Loucy (cell line): ENCODE data around the gene MRPL28.
A peak's percentile ranks its signal among the peaks of the same experiment; 100 is the strongest.

ENCODE experiments used
- H2AFZ ChIP-seq: fragments of 200-600 bp; sonication (generic); 2 replicates; pipeline ENCODE4 v1.6.0; 2016; ENCODE audit warnings: antibody characterized with exemption, mild to moderate bottlenecking, low read length, moderate library complexity
- H3F3A ChIP-seq: fragments of 200-600 bp; 2 replicates; pipeline ENCODE4 v1.6.0; 2016; ENCODE audit warnings: antibody characterized with exemption, low read depth, mild to moderate bottlenecking
- H3K27me3 ChIP-seq: fragments of 200-600 bp; sonication (generic); 2 replicates; pipeline ENCODE4 v1.6.1; 2014; ENCODE audit warnings: low read length, mild to moderate bottlenecking; ENCODE audit not compliant: insufficient read depth, poor library complexity, severe bottlenecking
- H3K36me3 ChIP-seq: fragments of 200-600 bp; sonication (generic); 2 replicates; pipeline ENCODE4 v1.6.1; 2016; ENCODE audit warnings: low read length; ENCODE audit not compliant: insufficient read depth
- H3K4me1 ChIP-seq: fragments of 200-600 bp; sonication (generic); 2 replicates; pipeline ENCODE4 v1.5.1; 2014; ENCODE audit warnings: low read length, mild to moderate bottlenecking; ENCODE audit not compliant: insufficient read depth, poor library complexity, severe bottlenecking
- H3K4me2 ChIP-seq: fragments of 200-600 bp; sonication (generic); 2 replicates; pipeline ENCODE4 v1.6.0; 2014; ENCODE audit warnings: antibody characterized with exemption, low read length, low read depth, mild to moderate bottlenecking; ENCODE audit not compliant: poor library complexity, severe bottlenecking
- H3K4me3 ChIP-seq: fragments of 200-600 bp; sonication (generic); 2 replicates; pipeline ENCODE4 v1.5.1; 2014; ENCODE audit warnings: low read length, mild to moderate bottlenecking, mixed read lengths; ENCODE audit not compliant: poor library complexity, severe bottlenecking
- H3K79me2 ChIP-seq: fragments of 200-600 bp; sonication (generic); 2 replicates; pipeline ENCODE4 v1.6.1; 2014; ENCODE audit warnings: low read length; ENCODE audit not compliant: insufficient read depth
- H3K9ac ChIP-seq: fragments of 200-600 bp; sonication (generic); 2 replicates; pipeline ENCODE4 v1.6.0; 2014; ENCODE audit warnings: mild to moderate bottlenecking, low read depth, low read length, moderate library complexity; ENCODE audit not compliant: poor library complexity, severe bottlenecking
- H3K9me2 ChIP-seq: fragments of 200-600 bp; sonication (generic); replicated peaks from 2 replicates; pipeline ENCODE4 v1.6.1; 2016; ENCODE audit warnings: low read depth, low read length, mixed read lengths
- H3K9me3 ChIP-seq: fragments of 200-600 bp; sonication (generic); 2 replicates; pipeline ENCODE4 v1.6.1; 2014; ENCODE audit warnings: mild to moderate bottlenecking, antibody characterized with exemption, low read length, low read depth; ENCODE audit not compliant: insufficient read depth
- H4K20me1 ChIP-seq: fragments of 200-600 bp; sonication (generic); 2 replicates; pipeline ENCODE4 v1.6.0; 2014; ENCODE audit warnings: antibody characterized with exemption, low read length, mild to moderate bottlenecking; ENCODE audit not compliant: insufficient read depth, poor library complexity, severe bottlenecking
- EZH2phosphoT487 ChIP-seq: fragments of 200-600 bp; IDR thresholded peaks from 2 replicates; pipeline ENCODE4 v1.6.1; 2018; ENCODE audit warnings: antibody characterized with exemption, mild to moderate bottlenecking, moderate library complexity, borderline replicate concordance
- TF ChIP-seq, protein P1 (sequence below): fragments of 200-600 bp; sonication (generic); conservative IDR thresholded peaks from 2 replicates; pipeline ENCODE4 v1.5.1; 2014; ENCODE audit warnings: mild to moderate bottlenecking, antibody characterized with exemption, low read length

MRPL28 gene

DNA sequence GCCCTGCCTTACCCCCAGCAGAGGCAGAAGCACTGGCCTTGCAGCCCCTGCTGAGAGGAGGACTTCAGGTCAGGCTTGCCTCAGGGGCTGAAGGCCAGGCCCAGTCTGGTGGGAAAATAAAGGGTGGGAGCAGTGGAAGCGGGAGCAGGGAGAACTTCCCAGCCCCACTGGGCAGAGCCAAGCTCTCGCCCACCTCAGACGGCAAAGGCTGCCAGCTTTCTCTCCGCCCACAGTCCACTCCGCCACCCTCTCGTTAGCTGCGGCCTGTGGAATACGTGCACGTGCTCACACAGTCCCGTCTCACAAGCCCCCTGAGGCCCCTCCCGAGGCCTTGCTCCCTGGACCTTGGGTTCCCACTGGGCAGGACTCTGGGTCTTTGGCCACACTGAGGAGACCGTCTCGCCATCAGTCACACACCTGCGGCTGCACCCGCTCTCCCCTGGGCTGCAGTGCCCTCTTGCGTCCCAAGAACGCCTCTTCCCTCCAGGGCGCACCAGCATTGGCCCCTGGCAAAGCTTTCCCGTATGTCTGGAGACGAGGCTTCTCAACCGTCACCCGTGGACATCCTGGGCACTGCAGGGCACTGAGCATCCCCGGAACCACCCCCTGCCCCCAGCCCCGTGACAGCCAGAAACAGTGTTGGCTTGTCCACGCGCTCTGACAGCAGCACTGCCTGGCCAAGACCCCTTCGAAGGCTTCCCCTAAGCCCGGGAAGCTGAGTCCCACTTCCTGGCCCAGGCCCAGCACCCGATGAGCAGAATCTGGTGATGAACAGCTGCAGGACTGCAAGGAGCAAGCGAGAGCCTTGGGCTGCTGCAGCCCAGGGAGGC is 8.3 kb downstream of the MRPL28 start:
- Histone ChIP-seq H3K9me2 (no peaks in the 10 kb centered on the region), H4K20me1 (no peaks in the 10 kb centered on the region), H3K4me1 (no peaks in the 10 kb centered on the region), H2AFZ (no peak overlapping the region), H3K36me3 (no peaks in the 10 kb centered on the region; the same call in 1 of the 2 replicates), H3K4me3 (no peak overlapping the region), H3K79me2 (no peaks in the 10 kb centered on the region), H3K27me3 (no peaks in the 10 kb centered on the region), H3K4me2 (no peak overlapping the region), H3K9me3 (no peaks in the 10 kb centered on the region), H3K9ac (no peak overlapping the region), H3F3A (no peaks in the 10 kb centered on the region)
- TF ChIP-seq, protein P1, sequence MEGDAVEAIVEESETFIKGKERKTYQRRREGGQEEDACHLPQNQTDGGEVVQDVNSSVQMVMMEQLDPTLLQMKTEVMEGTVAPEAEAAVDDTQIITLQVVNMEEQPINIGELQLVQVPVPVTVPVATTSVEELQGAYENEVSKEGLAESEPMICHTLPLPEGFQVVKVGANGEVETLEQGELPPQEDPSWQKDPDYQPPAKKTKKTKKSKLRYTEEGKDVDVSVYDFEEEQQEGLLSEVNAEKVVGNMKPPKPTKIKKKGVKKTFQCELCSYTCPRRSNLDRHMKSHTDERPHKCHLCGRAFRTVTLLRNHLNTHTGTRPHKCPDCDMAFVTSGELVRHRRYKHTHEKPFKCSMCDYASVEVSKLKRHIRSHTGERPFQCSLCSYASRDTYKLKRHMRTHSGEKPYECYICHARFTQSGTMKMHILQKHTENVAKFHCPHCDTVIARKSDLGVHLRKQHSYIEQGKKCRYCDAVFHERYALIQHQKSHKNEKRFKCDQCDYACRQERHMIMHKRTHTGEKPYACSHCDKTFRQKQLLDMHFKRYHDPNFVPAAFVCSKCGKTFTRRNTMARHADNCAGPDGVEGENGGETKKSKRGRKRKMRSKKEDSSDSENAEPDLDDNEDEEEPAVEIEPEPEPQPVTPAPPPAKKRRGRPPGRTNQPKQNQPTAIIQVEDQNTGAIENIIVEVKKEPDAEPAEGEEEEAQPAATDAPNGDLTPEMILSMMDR, result peak; percentile 64
- TF ChIP-seq EZH2phosphoT487, result no peak

DNA sequence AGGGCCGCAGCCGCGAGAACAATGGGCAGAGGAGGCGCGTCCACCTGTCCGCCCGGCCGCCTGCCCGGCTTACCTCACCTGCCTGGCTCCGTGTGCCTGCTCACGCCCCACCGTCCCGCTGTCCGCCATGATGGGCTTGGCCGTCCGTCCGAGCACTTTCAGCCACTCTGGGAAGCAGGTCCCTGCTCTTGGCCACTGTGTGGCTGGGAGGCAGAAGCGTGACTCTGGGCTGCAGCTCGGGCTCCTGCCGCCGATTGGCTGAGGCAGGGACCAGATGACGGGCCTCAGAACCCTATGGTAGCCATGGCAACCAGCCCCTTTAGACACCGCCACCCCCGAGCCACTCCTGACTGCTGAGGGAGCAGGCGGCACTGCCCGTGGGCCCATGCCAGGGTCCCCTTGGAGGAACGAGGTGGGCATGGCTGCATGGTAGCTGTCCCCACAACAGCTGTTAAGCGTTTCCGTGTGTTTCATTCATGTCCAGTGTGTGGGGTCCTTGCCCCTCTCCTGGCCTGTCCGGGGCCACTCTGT is 8.9 kb downstream of the MRPL28 start:
- no peaks in the 10 kb centered on the region for H3K4me1 ChIP-seq
- no peak overlapping the region for H3K9ac ChIP-seq
- H4K20me1 ChIP-seq, result no peaks in the 10 kb centered on the region
- TF ChIP-seq EZH2phosphoT487, result no peak
- TF ChIP-seq, protein P1, result no peak
- H3K27me3 ChIP-seq, result no peaks in the 10 kb centered on the region
- no peaks in the 10 kb centered on the region for H3F3A ChIP-seq
- no peak overlapping the region for H3K4me2 ChIP-seq
- H3K79me2 ChIP-seq, result no peaks in the 10 kb centered on the region
- H3K9me3 ChIP-seq, result no peaks in the 10 kb centered on the region
- no peaks in the 10 kb centered on the region for H3K9me2 ChIP-seq
- no peak overlapping the region for H3K4me3 ChIP-seq
- no peak overlapping the region for H2AFZ ChIP-seq
- no peaks in the 10 kb centered on the region for H3K36me3 ChIP-seq

DNA sequence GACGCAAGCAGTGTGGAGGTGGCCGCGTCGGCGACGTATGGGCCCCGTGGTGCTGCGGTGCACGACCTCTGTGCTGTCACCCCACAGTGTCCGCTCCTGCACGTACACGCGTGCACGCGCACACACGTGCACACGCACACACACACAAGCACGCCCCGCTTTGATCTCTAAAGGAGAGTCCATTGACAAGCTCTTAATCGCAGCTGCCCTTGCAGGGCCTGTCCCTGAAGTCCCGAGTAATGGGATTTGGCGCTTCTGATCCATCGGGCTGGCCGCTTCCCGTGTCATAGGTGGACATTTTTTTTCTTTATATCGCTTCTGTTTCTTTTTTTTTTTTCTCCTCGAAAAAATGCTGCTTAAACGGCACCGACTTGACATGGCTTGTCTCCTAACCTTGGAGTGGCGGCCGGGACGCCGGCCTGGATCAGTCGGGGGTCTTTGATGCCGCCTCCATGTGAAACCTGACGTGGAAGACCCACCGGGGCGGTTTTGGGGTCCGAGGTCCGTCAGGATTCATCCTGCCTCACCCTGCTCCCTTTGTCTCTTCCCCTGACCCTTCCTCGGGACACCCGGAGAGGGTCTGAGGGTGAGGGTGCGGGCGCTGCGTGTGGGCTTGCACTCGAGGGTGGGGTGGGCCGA is 9.5 kb downstream of the MRPL28 start:
- H3K79me2 ChIP-seq, result no peaks in the 10 kb centered on the region
- no peaks in the 10 kb centered on the region for H3K9me3 ChIP-seq
- no peaks in the 10 kb centered on the region for H3K9me2 ChIP-seq
- H4K20me1 ChIP-seq, result no peaks in the 10 kb centered on the region
- no peak overlapping the region for H2AFZ ChIP-seq
- no peaks in the 10 kb centered on the region for H3F3A ChIP-seq
- H3K9ac ChIP-seq, result no peak overlapping the region
- no peaks in the 10 kb centered on the region for H3K36me3 ChIP-seq
- TF ChIP-seq, protein P1, result no peak
- no peak for TF ChIP-seq EZH2phosphoT487
- H3K4me3 ChIP-seq, result no peak overlapping the region
- no peak overlapping the region for H3K4me2 ChIP-seq
- peaks cover under 1% of the 10 kb centered on the region for H3K4me1 ChIP-seq
- H3K27me3 ChIP-seq, result no peaks in the 10 kb centered on the region
